HG03460 (cell line): ENCODE results near the gene SV2B.

Experiments
- ATAC-seq: cut with Tn5 transposase; IDR thresholded peaks from one replicate; pipeline ENCODE4 v1.9.1; 2021; ENCODE audit not compliant: unreplicated experiment

Gene SV2B

GRCh38 chr15:91135201-91136130, 35.4 kb downstream of the SV2B start:
- ATAC-seq: no peak

- no peak for ATAC-seq
Observed at GRCh38 chr15:91136386-91136923, 36.4 kb downstream of the SV2B start.

GRCh38 chr15:91140601-91141000, 40.5 kb downstream of the SV2B start:
- ATAC-seq: no peak

- no peak for ATAC-seq
Observed at GRCh38 chr15:91141097-91141496, 41.0 kb downstream of the SV2B start.

- no peak for ATAC-seq
Observed at GRCh38 chr15:91142106-91142744, 42.2 kb downstream of the SV2B start.

GRCh38 chr15:91142946-91143345, 42.9 kb downstream of the SV2B start:
- ATAC-seq: no peak

GRCh38 chr15:91146728-91147127, 46.7 kb downstream of the SV2B start:
- ATAC-seq: no peak

- ATAC-seq: no peak
Observed at GRCh38 chr15:91148243-91148642, 48.2 kb downstream of the SV2B start.

- ATAC-seq: no peak
Observed at GRCh38 chr15:91150502-91151160, 50.6 kb downstream of the SV2B start.

GRCh38 chr15:91151781-91152563, 51.9 kb downstream of the SV2B start:
- ATAC-seq: no peak

- no peak for ATAC-seq
Observed at GRCh38 chr15:91152896-91153581, 53.0 kb downstream of the SV2B start.

GRCh38 chr15:91153954-91154353, 53.9 kb downstream of the SV2B start:
- no peak for ATAC-seq

GRCh38 chr15:91156175-91156726, 56.2 kb downstream of the SV2B start:
- no peak for ATAC-seq

GRCh38 chr15:91158415-91159394, 58.6 kb downstream of the SV2B start:
- no peak for ATAC-seq

GRCh38 chr15:91165850-91166249, 65.8 kb downstream of the SV2B start:
- no peak for ATAC-seq

- ATAC-seq: no peak
Observed at GRCh38 chr15:91168457-91168856, 68.4 kb downstream of the SV2B start.

- no peak for ATAC-seq
Observed at GRCh38 chr15:91171334-91171733, 71.3 kb downstream of the SV2B start.

- ATAC-seq: no peak
Observed at GRCh38 chr15:91182101-91182500, 82.0 kb downstream of the SV2B start.

GRCh38 chr15:91183596-91183995, 83.5 kb downstream of the SV2B start:
- ATAC-seq: no peak
